LNCaP clone FGC (cell line): Measurements from ENCODE around the gene CCNF.

Experiments used
- DNase-seq: peaks from one replicate; pipeline ENCODE4 v3.0.0-alpha.2; 2011; ENCODE audit warnings: low read depth
- H3K4me3 ChIP-seq: 2 replicates; pipeline ENCODE4 v1.5.1; 2011; ENCODE audit warnings: mild to moderate bottlenecking, low read depth, low read length, control low read depth
- TF ChIP-seq, protein P1 (sequence below): IDR thresholded peaks from 2 replicates; pipeline ENCODE4 v1.5.1; 2012; ENCODE audit warnings: mild to moderate bottlenecking; ENCODE audit not compliant: control insufficient read depth, insufficient read depth; ENCODE audit errors: extremely low read depth

Gene CCNF

GRCh38 chr16:2487903-2488531 lies 58.8 kb downstream of the CCNF start:
- no peak for DNase-seq
- TF ChIP-seq, protein P1, sequence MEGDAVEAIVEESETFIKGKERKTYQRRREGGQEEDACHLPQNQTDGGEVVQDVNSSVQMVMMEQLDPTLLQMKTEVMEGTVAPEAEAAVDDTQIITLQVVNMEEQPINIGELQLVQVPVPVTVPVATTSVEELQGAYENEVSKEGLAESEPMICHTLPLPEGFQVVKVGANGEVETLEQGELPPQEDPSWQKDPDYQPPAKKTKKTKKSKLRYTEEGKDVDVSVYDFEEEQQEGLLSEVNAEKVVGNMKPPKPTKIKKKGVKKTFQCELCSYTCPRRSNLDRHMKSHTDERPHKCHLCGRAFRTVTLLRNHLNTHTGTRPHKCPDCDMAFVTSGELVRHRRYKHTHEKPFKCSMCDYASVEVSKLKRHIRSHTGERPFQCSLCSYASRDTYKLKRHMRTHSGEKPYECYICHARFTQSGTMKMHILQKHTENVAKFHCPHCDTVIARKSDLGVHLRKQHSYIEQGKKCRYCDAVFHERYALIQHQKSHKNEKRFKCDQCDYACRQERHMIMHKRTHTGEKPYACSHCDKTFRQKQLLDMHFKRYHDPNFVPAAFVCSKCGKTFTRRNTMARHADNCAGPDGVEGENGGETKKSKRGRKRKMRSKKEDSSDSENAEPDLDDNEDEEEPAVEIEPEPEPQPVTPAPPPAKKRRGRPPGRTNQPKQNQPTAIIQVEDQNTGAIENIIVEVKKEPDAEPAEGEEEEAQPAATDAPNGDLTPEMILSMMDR = no peak

GRCh38 chr16:2489581-2489980 lies 60.3 kb downstream of the CCNF start:
- no peak overlapping the region for H3K4me3 ChIP-seq
- no peak for DNase-seq

More at GRCh38 chr16:2487903-2488531, 58.8 kb downstream of the CCNF start:
- no peak overlapping the region for H3K4me3 ChIP-seq

GRCh38 chr16:2490190-2491105 lies 61.2 kb downstream of the CCNF start:
- TF ChIP-seq, protein P1 = no peak
- H3K4me3 ChIP-seq = no peak overlapping the region
- DNase-seq = no peak

More at GRCh38 chr16:2489581-2489980, 60.3 kb downstream of the CCNF start:
- TF ChIP-seq, protein P1 = no peak

DNA sequence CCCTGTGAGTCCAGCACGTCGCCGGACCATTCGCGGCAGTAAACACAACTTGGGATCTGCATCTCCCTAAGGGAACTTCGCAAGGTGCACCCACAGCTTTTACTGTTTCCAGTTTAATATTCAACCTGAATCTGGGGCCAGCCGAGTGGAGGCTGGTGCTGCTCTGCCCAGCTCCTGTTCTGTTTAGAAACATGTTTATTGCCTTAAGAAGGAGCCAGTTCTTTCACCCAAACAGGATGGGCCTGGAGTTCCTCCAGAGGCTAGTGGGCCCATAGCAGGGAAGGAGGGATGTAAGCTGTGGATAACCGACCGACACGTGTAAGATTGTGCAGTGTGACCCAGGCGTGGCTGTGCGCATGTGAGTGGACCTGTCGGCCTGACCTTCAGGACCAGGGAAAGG lies 63.0 kb downstream of the CCNF start:
- no peak overlapping the region for H3K4me3 ChIP-seq
- TF ChIP-seq, protein P1 = no peak
- DNase-seq = no peak

DNA sequence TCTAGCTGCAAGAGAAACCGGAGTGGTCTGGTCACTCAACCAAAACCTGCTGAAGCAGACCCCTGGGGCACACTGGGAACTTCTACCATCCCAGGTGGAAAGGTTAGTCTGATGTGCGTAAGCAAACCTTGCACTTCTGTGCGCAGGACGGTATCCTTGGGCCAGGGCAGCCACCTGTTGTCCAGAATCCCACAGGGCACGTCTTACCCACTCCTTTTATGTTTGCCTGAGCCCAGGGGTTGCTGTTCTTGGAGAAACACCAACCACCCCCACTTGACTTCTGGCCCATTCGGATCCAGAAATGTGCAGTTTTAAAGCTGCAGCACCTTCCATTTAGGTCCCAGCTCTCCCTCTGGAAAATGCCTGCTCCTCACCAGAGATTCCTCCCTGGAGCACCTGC lies 64.4 kb downstream of the CCNF start:
- TF ChIP-seq, protein P1 = no peak
- DNase-seq = no peak
- H3K4me3 ChIP-seq = no peak overlapping the region

DNA sequence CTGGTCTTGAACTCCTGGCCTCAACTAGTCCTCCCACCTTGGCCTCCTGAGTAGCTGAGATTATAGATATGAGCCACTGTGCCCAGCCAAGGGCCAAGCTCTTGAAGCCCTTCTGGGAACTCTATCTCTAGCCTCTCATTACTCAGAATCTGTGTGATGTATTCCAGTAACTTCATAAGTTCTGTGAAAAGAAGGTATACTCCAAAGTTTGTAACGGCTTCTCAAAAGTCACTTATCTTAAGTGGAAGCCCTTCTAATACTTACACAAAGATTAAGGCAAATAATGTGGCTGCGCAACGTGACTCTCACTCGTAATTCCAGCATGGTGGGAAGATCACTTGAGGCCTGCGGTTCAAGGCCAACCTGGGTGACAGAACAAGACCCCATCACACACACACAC lies 65.4 kb downstream of the CCNF start:
- TF ChIP-seq, protein P1 = no peak
- H3K4me3 ChIP-seq = no peak overlapping the region
- DNase-seq = no peak
